Kasumi-1 (cell line): ENCODE measurements around the gene AP1AR.

Source experiments
- DNase-seq, 2 experiments: peaks; one replicate each; lab custom pipeline; 2025; lab: John Stamatoyannopoulos, UW

AP1AR gene

GRCh38 chr4:112312610-112313239 is 81.1 kb downstream of the AP1AR start:
- DNase-seq = peak; percentile 58 to 62

GRCh38 chr4:112315446-112315845 is 83.9 kb downstream of the AP1AR start:
- no peak for DNase-seq

GRCh38 chr4:112316360-112316759 is 84.8 kb downstream of the AP1AR start:
- peak in 1 of 2 experiments; percentile 4 for DNase-seq

GRCh38 chr4:112318239-112319142 is 86.9 kb downstream of the AP1AR start:
- no peak for DNase-seq
